ENCODE results near the gene SCUBE2.

Gene SCUBE2

DNA sequence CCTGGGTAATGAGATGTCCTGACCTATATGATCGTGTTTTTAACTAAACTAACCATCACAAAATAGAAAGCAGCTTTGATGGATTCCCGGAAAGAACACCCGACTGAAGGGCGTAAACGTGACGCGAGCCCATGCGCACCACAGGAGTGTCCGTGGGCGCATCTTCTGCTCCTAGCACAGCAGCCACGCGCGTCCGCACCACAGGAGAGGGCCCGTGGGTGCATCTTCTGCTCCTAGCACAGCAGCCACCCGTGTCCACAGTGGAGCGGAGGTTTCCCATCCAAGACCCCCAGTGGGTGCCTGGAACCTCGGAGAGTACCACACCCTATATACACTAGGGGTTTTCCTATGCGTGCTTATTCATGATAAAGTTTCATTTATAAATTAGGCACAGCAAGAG, 51.5 kb downstream of the SCUBE2 start:
- no peak overlapping the region for H3K4me3 ChIP-seq (ENCODE audit: low read depth, low read length)
- TF ChIP-seq CTCF (IDR thresholded peaks at IDR 0.05; ENCODE audit: low read depth, low read length), result no peak

DNA sequence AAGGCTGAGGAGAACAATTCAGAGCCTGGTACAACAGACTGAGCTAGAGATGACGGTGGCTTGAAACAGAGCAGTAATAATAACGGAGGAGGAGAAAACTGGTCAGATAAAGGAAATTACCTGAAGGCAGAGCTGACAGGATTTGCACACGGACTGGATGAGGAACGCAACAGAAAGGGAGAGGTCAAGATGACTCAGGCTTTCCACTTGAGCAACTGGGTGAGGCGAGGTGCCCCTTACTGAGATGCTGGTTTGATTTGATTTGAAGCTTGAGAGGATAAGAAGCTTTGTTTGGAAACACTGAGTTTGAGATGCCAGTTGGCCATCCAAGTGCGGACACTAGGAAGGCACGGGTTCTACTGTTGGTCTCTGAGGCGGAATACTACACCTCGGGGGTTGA, 52.2 kb downstream of the SCUBE2 start:
- H3K4me3 ChIP-seq (ENCODE audit: low read depth, low read length), result no peak overlapping the region
- no peak for TF ChIP-seq CTCF (IDR thresholded peaks at IDR 0.05; ENCODE audit: low read depth, low read length)

GRCh38 chr11:9038541-9038940, 52.9 kb downstream of the SCUBE2 start:
- no peak for TF ChIP-seq CTCF (IDR thresholded peaks at IDR 0.05; ENCODE audit: low read depth, low read length)
- H3K4me3 ChIP-seq (ENCODE audit: low read depth, low read length), result no peak overlapping the region

DNA sequence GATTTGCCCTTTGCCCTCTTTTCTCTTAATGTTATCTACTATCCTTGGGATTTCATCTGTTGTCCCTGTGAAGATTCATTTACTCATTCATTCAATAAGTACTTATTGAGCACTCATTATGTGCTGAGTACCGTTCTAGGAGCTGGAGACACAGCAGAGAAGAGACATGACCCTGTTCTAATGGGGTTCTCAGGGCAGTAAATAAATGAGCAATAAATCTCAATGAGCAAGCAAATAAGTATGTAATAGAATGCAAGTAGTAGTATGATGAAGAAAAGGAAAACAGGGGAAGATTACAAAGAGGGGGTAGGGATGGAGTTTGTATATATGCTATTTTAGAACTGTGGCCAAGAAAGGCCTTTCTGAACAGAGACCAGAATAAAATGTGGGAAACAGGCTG, 53.4 kb downstream of the SCUBE2 start:
- no peak overlapping the region for H3K4me3 ChIP-seq (ENCODE audit: low read depth, low read length)
- no peak for TF ChIP-seq CTCF (IDR thresholded peaks at IDR 0.05; ENCODE audit: low read depth, low read length)

DNA sequence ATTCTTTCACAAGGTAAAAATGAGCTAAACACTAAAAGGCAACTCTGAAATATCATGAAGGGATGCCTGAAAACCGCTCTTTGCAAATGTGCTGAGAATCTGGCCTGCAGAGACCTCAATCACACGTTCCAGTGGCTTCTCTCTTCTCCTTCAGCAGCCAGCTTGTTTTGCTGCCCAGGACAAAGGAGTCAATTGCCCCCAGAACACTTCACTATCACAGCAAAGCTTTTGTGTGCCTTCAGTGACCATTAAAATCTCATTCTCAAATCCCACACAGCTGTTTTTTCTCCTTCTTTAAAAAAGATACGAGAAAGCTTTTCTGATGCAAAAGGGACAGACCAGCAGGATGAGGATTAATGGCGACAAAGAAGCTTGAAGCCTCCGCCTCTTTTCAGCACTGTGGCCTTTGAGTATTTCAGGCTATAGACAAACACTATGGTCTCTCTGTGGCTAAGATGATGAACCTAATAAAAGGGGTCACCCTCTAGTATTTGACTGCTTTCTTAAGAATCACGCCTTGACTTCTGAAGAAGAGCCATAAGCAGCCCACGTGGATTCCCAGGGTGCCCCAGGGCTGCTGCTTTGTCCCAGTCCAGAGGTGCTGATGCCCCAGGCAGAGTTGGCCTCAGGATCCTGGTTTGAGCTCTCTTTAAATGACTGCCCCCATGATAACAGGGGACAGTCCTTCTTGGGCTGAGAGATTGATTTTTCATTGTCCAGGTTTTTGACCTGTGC, 54.2 kb downstream of the SCUBE2 start:
- no peak overlapping the region for H3K4me3 ChIP-seq (ENCODE audit: low read depth, low read length)
- TF ChIP-seq CTCF (IDR thresholded peaks at IDR 0.05; ENCODE audit: low read depth, low read length), result no peak

- no peak for TF ChIP-seq CTCF (IDR thresholded peaks at IDR 0.05; ENCODE audit: low read depth, low read length)
- H3K4me3 ChIP-seq (ENCODE audit: low read depth, low read length), result no peak overlapping the region
These were observed 60.8 kb downstream of the SCUBE2 start for GRCh38 chr11:9030601-9031000.

DNA sequence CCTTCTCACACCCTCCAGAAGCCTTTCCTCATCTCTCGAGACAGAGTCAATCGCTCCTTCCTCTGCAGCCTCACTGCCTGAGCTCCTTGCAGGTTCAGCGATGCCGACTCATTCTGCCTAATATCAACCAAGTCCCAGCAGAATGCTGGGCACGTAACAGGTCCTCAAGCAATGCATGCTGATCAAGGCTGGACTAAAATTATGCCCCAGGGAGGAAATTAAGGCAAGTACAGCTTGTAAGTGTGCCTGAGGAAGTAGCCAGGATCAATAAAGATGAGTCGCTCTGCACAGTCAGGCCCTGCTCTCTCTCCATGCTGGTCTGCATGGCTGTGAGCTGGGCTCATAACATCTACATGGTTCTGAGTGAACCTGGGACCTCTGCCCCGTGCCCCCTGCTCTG, 62.0 kb downstream of the SCUBE2 start:
- no peak overlapping the region for H3K4me3 ChIP-seq (ENCODE audit: low read depth, low read length)

More for the DNA sequence above, 62.0 kb downstream of the SCUBE2 start:
- TF ChIP-seq CTCF (IDR thresholded peaks at IDR 0.05; ENCODE audit: low read depth, low read length), result no peak
